HEK293 (cell line): Measurements from ENCODE around the gene ZEB2.

Source experiments
- CTCF ChIA-PET: fragments of 350-600 bp; formaldehyde crosslinking; extraction: SDS; loops from one replicate; lab custom pipeline; 2021; ENCODE audit warnings: antibody characterized with exemption; lab: Yijun Ruan, JAX
- POLR2A ChIA-PET: fragments of 300-600 bp; formaldehyde crosslinking; extraction: SDS; loops from one replicate; lab custom pipeline; 2020; ENCODE audit warnings: antibody characterized with exemption, inconsistent platforms; lab: Yijun Ruan, JAX
- H3K27ac ChIP-seq: fragments of 200-500 bp; sonication (Bioruptor generic); 2 replicates; pipeline ENCODE4 v1.5.1; 2014; ENCODE audit warnings: low read depth, low read length, control low read depth, inconsistent platforms; ENCODE audit errors: extremely low read depth
- H3K36me3 ChIP-seq, 2 experiments: fragments of 200-500 bp in 1 of 2; sonication (Bioruptor generic) in 1 of 2; 1 replicate in 1 of 2; 2 replicates in 1 of 2; pipeline ENCODE4 v1.5.1; 2014 to 2017; ENCODE audit warnings: inconsistent platforms in 2 of 2, low read length in 2 of 2; ENCODE audit not compliant: control insufficient read depth in 2 of 2, insufficient read depth in 1 of 2
- H3K4me1 ChIP-seq: fragments of 200-500 bp; sonication (Bioruptor generic); 2 replicates; pipeline ENCODE4 v1.5.1; 2014; ENCODE audit warnings: mild to moderate bottlenecking, low read length, inconsistent platforms; ENCODE audit not compliant: control insufficient read depth, insufficient read depth
- H3K4me3 ChIP-seq: 2 replicates; pipeline ENCODE4 v1.5.1; 2011; ENCODE audit warnings: low read depth, mild to moderate bottlenecking, control low read depth, low read length, moderate library complexity
- H3K9me3 ChIP-seq: fragments of 200-500 bp; sonication (Bioruptor generic); 2 replicates; pipeline ENCODE4 v1.5.1; 2014; ENCODE audit warnings: low read depth, low read length, inconsistent platforms; ENCODE audit not compliant: control insufficient read depth, insufficient read depth
- BCL11A ChIP-seq: fragments of 450-650 bp; formaldehyde crosslinking; IDR thresholded peaks from 2 replicates; pipeline ENCODE4 v1.5.1; 2016; ENCODE audit warnings: low read depth, missing biosample characterization, missing genetic modification characterization
- BCL11B ChIP-seq: fragments of 450-650 bp; formaldehyde crosslinking; IDR thresholded peaks from 2 replicates; pipeline ENCODE4 v1.5.1; 2016; ENCODE audit warnings: low read depth, missing biosample characterization, missing genetic modification characterization
- GLIS2 ChIP-seq: fragments of 450-650 bp; formaldehyde crosslinking; IDR thresholded peaks from 2 replicates; pipeline ENCODE4 v1.5.1; 2016; ENCODE audit warnings: missing biosample characterization, missing genetic modification characterization
- KLF7 ChIP-seq: fragments of 450-650 bp; formaldehyde crosslinking; IDR thresholded peaks from 2 replicates; pipeline ENCODE4 v1.5.1; 2016; ENCODE audit warnings: missing biosample characterization, missing genetic modification characterization, borderline replicate concordance
- KLF8 ChIP-seq: fragments of 450-650 bp; formaldehyde crosslinking; IDR thresholded peaks from 2 replicates; pipeline ENCODE4 v1.5.1; 2016; ENCODE audit warnings: missing biosample characterization, missing genetic modification characterization
- SP2 ChIP-seq: fragments of 450-650 bp; formaldehyde crosslinking; IDR thresholded peaks from 2 replicates; pipeline ENCODE4 v1.5.1; 2016; ENCODE audit warnings: missing biosample characterization, missing genetic modification characterization
- WT1 ChIP-seq: fragments of 450-650 bp; formaldehyde crosslinking; IDR thresholded peaks from 2 replicates; pipeline ENCODE4 v1.5.1; 2016; ENCODE audit warnings: missing biosample characterization, missing genetic modification characterization
- ZFP37 ChIP-seq: fragments of 450-650 bp; formaldehyde crosslinking; IDR thresholded peaks from 2 replicates; pipeline ENCODE4 v1.5.1; 2016; ENCODE audit warnings: missing biosample characterization, missing genetic modification characterization
- ZNF146 ChIP-seq: fragments of 450-650 bp; formaldehyde crosslinking; IDR thresholded peaks from 2 replicates; pipeline ENCODE4 v1.5.1; 2016; ENCODE audit warnings: missing biosample characterization, missing genetic modification characterization
- ZNF16 ChIP-seq: fragments of 450-650 bp; formaldehyde crosslinking; IDR thresholded peaks from 2 replicates; pipeline ENCODE4 v1.5.1; 2016; ENCODE audit warnings: low read depth, missing biosample characterization, missing genetic modification characterization
- ZNF248 ChIP-seq: fragments of 450-650 bp; formaldehyde crosslinking; IDR thresholded peaks from 2 replicates; pipeline ENCODE4 v1.5.1; 2017; ENCODE audit warnings: missing biosample characterization, missing genetic modification characterization
- ZNF521 ChIP-seq: fragments of 450-650 bp; formaldehyde crosslinking; IDR thresholded peaks from 2 replicates; pipeline ENCODE4 v1.5.1; 2017; ENCODE audit warnings: missing biosample characterization, mild to moderate bottlenecking, missing genetic modification characterization
- ZNF555 ChIP-seq: fragments of 450-650 bp; formaldehyde crosslinking; conservative IDR thresholded peaks from 2 replicates; pipeline ENCODE4 v1.5.1; 2017; ENCODE audit warnings: missing biosample characterization, mild to moderate bottlenecking, missing genetic modification characterization, inconsistent platforms
- ZNF707 ChIP-seq: fragments of 450-650 bp; formaldehyde crosslinking; IDR thresholded peaks from 2 replicates; pipeline ENCODE4 v1.5.1; 2016; ENCODE audit warnings: missing biosample characterization, missing genetic modification characterization
- ZNF747 ChIP-seq: fragments of 450-650 bp; formaldehyde crosslinking; IDR thresholded peaks from 2 replicates; pipeline ENCODE4 v1.5.1; 2016; ENCODE audit warnings: missing biosample characterization, missing genetic modification characterization
- ZNF830 ChIP-seq: fragments of 450-650 bp; IDR thresholded peaks from 2 replicates; pipeline ENCODE4 v1.5.0; 2018; ENCODE audit warnings: missing biosample characterization, missing genetic modification characterization, low read depth, mild to moderate bottlenecking, moderate library complexity
- ZSCAN30 ChIP-seq: fragments of 450-650 bp; IDR thresholded peaks from 2 replicates; pipeline ENCODE4 v1.5.1; 2018; ENCODE audit warnings: missing biosample characterization, mild to moderate bottlenecking, missing genetic modification characterization, moderate library complexity
- TF ChIP-seq, protein P1 (sequence below): fragments of 450-650 bp; formaldehyde crosslinking; IDR thresholded peaks from 2 replicates; pipeline ENCODE4 v1.5.1; 2016; ENCODE audit warnings: missing biosample characterization, missing genetic modification characterization, borderline replicate concordance
- TF ChIP-seq, protein P2 (sequence below): fragments of 450-650 bp; formaldehyde crosslinking; IDR thresholded peaks from 2 replicates; pipeline ENCODE4 v1.5.1; 2016; ENCODE audit warnings: missing biosample characterization, missing genetic modification characterization
- TF ChIP-seq, protein P3 (sequence below): fragments of 450-650 bp; IDR thresholded peaks from 2 replicates; pipeline ENCODE4 v1.5.1; 2018; ENCODE audit warnings: missing biosample characterization, mild to moderate bottlenecking, missing genetic modification characterization

The ZEB2 gene

DNA sequence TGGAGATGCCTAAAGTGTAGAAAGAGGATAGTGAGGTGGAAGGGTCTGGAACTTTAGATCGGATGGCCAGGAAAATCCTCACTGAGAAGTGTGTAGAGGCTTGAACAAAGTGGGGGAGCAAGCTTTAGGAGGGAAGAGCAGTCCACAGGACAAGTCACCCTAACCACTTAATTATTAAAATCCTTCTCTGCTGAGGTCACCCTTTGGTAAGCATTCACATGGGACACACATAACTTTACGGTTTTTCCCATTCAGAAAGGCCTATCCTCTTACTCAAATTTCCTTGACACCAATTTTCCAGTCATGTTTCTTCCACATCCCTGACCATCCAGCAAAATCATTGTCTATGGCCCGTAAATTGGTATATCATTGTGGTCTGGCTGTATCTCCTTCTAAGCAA, 31.0 kb upstream of the ZEB2 start:
- Histone ChIP-seq H3K4me1 (peaks cover 20% of the 10 kb centered on the region), H3K4me3 (no peak overlapping the region), H3K36me3 (no peaks in the 10 kb centered on the region), H3K27ac (no peak overlapping the region), H3K9me3 (no peaks in the 10 kb centered on the region)
- CTCF ChIA-PET, result no interaction called here
- POLR2A ChIA-PET, result no interaction called here
- TF ChIP-seq ZNF521 (tag by site-specific recombination) (no peak), ZNF146 (tag by site-specific recombination) (no peak), SP2 (tag by site-specific recombination) (no peak)
- TF ChIP-seq, protein P1, sequence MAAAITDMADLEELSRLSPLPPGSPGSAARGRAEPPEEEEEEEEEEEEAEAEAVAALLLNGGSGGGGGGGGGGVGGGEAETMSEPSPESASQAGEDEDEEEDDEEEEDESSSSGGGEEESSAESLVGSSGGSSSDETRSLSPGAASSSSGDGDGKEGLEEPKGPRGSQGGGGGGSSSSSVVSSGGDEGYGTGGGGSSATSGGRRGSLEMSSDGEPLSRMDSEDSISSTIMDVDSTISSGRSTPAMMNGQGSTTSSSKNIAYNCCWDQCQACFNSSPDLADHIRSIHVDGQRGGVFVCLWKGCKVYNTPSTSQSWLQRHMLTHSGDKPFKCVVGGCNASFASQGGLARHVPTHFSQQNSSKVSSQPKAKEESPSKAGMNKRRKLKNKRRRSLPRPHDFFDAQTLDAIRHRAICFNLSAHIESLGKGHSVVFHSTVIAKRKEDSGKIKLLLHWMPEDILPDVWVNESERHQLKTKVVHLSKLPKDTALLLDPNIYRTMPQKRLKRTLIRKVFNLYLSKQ (tag by site-specific recombination), result no peak

DNA sequence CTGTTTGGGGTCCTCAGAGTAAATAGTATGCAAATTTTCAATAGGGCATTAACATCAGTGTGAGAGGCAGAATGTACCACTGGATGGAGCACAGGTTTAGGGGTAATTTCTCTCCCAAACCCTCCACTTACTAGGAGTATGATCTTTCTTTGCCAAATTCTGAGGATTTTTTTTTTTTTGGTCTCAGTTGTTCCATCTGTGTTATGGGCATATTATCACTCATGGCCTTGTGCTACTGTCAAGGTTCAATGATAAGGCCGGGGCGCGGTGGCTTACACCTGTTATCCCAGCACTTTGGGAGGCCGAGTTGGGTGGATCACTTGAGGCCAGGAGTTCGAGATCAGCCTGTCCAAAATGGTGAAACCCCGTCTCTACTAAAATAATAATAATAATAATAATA, 30.2 kb upstream of the ZEB2 start:
- TF ChIP-seq KLF7, result no peak
- TF ChIP-seq ZNF830 (tag by site-specific recombination), result no peak
- no peak for TF ChIP-seq WT1 (tag by site-specific recombination)
- TF ChIP-seq ZNF555 (tag by site-specific recombination), result no peak
- TF ChIP-seq ZNF707 (tag by site-specific recombination), result no peak
- no peak for TF ChIP-seq BCL11A (tag by site-specific recombination)
- no peak for TF ChIP-seq ZNF16 (tag by site-specific recombination)
- TF ChIP-seq, protein P2, sequence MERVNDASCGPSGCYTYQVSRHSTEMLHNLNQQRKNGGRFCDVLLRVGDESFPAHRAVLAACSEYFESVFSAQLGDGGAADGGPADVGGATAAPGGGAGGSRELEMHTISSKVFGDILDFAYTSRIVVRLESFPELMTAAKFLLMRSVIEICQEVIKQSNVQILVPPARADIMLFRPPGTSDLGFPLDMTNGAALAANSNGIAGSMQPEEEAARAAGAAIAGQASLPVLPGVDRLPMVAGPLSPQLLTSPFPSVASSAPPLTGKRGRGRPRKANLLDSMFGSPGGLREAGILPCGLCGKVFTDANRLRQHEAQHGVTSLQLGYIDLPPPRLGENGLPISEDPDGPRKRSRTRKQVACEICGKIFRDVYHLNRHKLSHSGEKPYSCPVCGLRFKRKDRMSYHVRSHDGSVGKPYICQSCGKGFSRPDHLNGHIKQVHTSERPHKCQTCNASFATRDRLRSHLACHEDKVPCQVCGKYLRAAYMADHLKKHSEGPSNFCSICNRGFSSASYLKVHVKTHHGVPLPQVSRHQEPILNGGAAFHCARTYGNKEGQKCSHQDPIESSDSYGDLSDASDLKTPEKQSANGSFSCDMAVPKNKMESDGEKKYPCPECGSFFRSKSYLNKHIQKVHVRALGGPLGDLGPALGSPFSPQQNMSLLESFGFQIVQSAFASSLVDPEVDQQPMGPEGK, result no peak
- no peak for TF ChIP-seq GLIS2
- TF ChIP-seq KLF8, result no peak
- no peak for TF ChIP-seq ZNF747 (tag by site-specific recombination)
- no peak for TF ChIP-seq BCL11B (tag by site-specific recombination)
- no peak for TF ChIP-seq ZNF248
- TF ChIP-seq ZFP37 (tag by site-specific recombination), result no peak
- TF ChIP-seq, protein P3, sequence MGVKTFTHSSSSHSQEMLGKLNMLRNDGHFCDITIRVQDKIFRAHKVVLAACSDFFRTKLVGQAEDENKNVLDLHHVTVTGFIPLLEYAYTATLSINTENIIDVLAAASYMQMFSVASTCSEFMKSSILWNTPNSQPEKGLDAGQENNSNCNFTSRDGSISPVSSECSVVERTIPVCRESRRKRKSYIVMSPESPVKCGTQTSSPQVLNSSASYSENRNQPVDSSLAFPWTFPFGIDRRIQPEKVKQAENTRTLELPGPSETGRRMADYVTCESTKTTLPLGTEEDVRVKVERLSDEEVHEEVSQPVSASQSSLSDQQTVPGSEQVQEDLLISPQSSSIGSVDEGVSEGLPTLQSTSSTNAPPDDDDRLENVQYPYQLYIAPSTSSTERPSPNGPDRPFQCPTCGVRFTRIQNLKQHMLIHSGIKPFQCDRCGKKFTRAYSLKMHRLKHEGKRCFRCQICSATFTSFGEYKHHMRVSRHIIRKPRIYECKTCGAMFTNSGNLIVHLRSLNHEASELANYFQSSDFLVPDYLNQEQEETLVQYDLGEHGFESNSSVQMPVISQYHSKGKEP (tag by site-specific recombination), result no peak
- no peak for TF ChIP-seq ZSCAN30 (tag by site-specific recombination)
- TF ChIP-seq, all 188 proteins: peak for 0
- H3K4me1 ChIP-seq, result peaks cover 22% of the 10 kb centered on the region
- H3K36me3 ChIP-seq, result no peaks in the 10 kb centered on the region
- H3K4me3 ChIP-seq, result no peak overlapping the region
- H3K27ac ChIP-seq, result no peak overlapping the region
- ChIA-PET CTCF (interaction anchor here (0.6 kb wide), 1 partner anchor 549 kb away, joined by 3 read pairs; no protein-coding TSS in a partner anchor), POLR2A (no interaction called here)
- H3K9me3 ChIP-seq, result no peaks in the 10 kb centered on the region
